HepG2 (cell line): Measurements from ENCODE around the gene PSMD3. TPM values are rescaled to one million over a fixed set of nuclear protein-coding genes. Genes with fewer than 3 reads are reported as not detected.

Source experiments
- BHLHE40 ChIP-seq: IDR thresholded peaks from 2 replicates; pipeline ENCODE4 v1.6.1; 2011; ENCODE audit warnings: low read length, improper control_type of control experiment
- HMG20A ChIP-seq: IDR thresholded peaks from 2 replicates; pipeline ENCODE4 v1.6.1; 2016; ENCODE audit warnings: borderline replicate concordance
- MXD4 ChIP-seq: IDR thresholded peaks from 2 replicates; pipeline ENCODE4 v1.6.1; 2016; ENCODE audit warnings: mild to moderate bottlenecking, missing biosample characterization, missing genetic modification reagents
- NKX3-1 ChIP-seq: sonication (generic); formaldehyde crosslinking; IDR thresholded peaks from 2 replicates; pipeline ENCODE4 v1.5.0; 2020; ENCODE audit warnings: missing genetic modification reagents
- PRMT3 ChIP-seq: sonication (generic); formaldehyde crosslinking; IDR thresholded peaks from 2 replicates; pipeline ENCODE4 v1.8.1; 2022; ENCODE audit warnings: low read depth, mild to moderate bottlenecking, moderate library complexity, missing genetic modification reagents, borderline replicate concordance
- RXRA ChIP-seq: sonication (generic); formaldehyde crosslinking; IDR thresholded peaks from 2 replicates; pipeline ENCODE4 v1.5.1; 2020; ENCODE audit warnings: missing genetic modification reagents
- SAP130 ChIP-seq: IDR thresholded peaks from 2 replicates; pipeline ENCODE4 v1.6.1; 2016; ENCODE audit warnings: low read depth
- SMYD3 ChIP-seq: sonication (generic); formaldehyde crosslinking; IDR thresholded peaks from 2 replicates; pipeline ENCODE4 v1.8.1; 2023; ENCODE audit warnings: mild to moderate bottlenecking, missing genetic modification reagents
- TCF12 ChIP-seq, 2 experiments: fragments of 450-650 bp in 1 of 2; sonication (generic) in 1 of 2; formaldehyde crosslinking in 1 of 2; IDR thresholded peaks; 2 replicates each; pipeline versions ENCODE4 v1.6.1 to v1.8.0; 2017 to 2022; ENCODE audit warnings: antibody characterized with exemption in 1 of 2, mild to moderate bottlenecking in 1 of 2, missing genetic modification reagents in 1 of 2, moderate library complexity in 1 of 2
- ZFP37 ChIP-seq: sonication (generic); formaldehyde crosslinking; IDR thresholded peaks from 2 replicates; pipeline ENCODE4 v1.4.0; 2020; ENCODE audit warnings: missing genetic modification reagents, borderline replicate concordance
- ZNF101 ChIP-seq: sonication (generic); formaldehyde crosslinking; IDR thresholded peaks from 2 replicates; pipeline ENCODE4 v1.4.0; 2020; ENCODE audit warnings: mild to moderate bottlenecking, low read depth, missing genetic modification reagents, borderline replicate concordance
- ZNF121 ChIP-seq: sonication (generic); formaldehyde crosslinking; IDR thresholded peaks from 2 replicates; pipeline ENCODE4 v1.5.0; 2020; ENCODE audit warnings: mild to moderate bottlenecking, missing genetic modification reagents
- ZNF136 ChIP-seq: sonication (generic); formaldehyde crosslinking; IDR thresholded peaks from 2 replicates; pipeline ENCODE4 v1.8.1; 2022; ENCODE audit warnings: low read depth, mild to moderate bottlenecking, moderate library complexity, missing genetic modification reagents
- ZNF256 ChIP-seq: sonication (generic); formaldehyde crosslinking; conservative IDR thresholded peaks from 2 replicates; pipeline ENCODE4 v1.4.0; 2020; ENCODE audit warnings: missing genetic modification reagents
- ZNF75D ChIP-seq: sonication (generic); formaldehyde crosslinking; IDR thresholded peaks from 2 replicates; pipeline ENCODE4 v1.8.1; 2023; ENCODE audit warnings: missing genetic modification reagents, mild to moderate bottlenecking, borderline replicate concordance
- polyA plus RNA-seq, 8 experiments: library from polyadenylated mRNA; depleted of rRNA in 3 of 8; stranded (reverse) in 7 of 8; unstranded in 1 of 8; fragments of >200 nt; fragmentation: Illumina TruSeq in 4 of 8; extraction: Trizol in 4 of 8; gene quantifications; 2 replicates each; pipeline versions ENCODE4 v1.2.1 to v1.2.3, GENCODE V29; 2011 to 2016; ENCODE audit warnings: low read depth in 4 of 8, missing spikeins in 1 of 8, mixed read lengths in 1 of 8; ENCODE audit not compliant: insufficient read depth in 1 of 8
- total RNA-seq, 5 experiments: library from RNA; depleted of rRNA; stranded (reverse); fragments of >200 nt; fragmentation: Illumina TruSeq; extraction: Trizol; gene quantifications; 2 replicates each; pipeline ENCODE4 v1.2.3, GENCODE V29; 2016; ENCODE audit warnings: low read depth in 1 of 5
- TF ChIP-seq, protein P1 (sequence below), 2 experiments: sonication (generic) in 1 of 2; formaldehyde crosslinking in 1 of 2; IDR thresholded peaks; 2 replicates each; pipeline versions ENCODE4 v1.6.1 to v1.9.0; 2014 to 2022; ENCODE audit warnings: antibody characterized with exemption in 1 of 2, borderline replicate concordance in 1 of 2, inconsistent platforms in 1 of 2, low read depth in 1 of 2, missing genetic modification reagents in 1 of 2
- TF ChIP-seq, protein P2 (sequence below): sonication (generic); formaldehyde crosslinking; IDR thresholded peaks from 2 replicates; pipeline ENCODE4 v1.8.0; 2022; ENCODE audit warnings: missing genetic modification reagents, mild to moderate bottlenecking, moderate library complexity, borderline replicate concordance
- TF ChIP-seq, protein P3 (sequence below): sonication (generic); formaldehyde crosslinking; IDR thresholded peaks from 2 replicates; pipeline ENCODE4 v1.8.1; 2022; ENCODE audit warnings: low read depth, mild to moderate bottlenecking, missing genetic modification reagents

PSMD3 gene
- total and polyA plus RNA-seq, 2 of the 13 experiments (the other 11 are each of a cell fraction or from before 2014, with no cell fraction given), result 97.4 to 146 TPM

DNA sequence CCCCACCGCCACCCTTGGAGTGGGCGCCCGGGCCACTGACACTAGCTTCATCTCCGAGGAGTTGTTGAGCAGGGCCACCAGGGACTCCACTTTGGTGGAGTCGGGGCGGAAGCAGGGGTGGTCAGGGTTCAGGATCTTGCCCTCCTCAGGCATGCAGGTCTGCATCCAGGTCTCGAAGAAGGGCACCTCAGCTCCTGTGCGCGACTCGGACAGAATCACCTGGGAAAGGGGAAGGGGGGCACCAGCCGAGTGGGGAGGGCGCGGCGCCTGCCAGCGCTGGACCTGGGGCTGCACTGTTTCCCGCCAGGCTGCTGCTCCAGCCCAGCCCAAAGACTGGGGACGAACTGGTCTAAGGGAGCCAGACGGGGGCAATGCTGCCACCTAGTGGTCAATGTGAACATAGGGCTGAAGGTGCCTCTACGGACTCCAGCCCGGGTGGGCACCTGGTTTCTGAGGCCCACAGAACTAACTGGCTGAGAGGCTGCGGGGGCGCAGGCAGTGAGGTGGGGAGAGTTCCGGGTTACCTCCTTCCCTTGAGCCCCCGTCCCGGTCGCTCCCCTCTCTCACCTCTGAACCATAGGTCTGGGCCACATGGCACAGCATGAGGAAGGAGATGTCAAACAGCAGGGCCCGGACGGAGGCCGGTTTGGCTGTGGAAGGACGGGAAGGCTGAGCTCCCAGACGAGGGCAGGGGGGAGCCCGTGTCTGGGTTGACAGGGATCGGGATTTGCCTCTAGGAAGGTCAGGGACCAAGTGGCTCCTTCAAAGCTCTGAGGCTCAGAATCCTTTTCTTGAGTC lies 46.4 kb downstream of the PSMD3 start (continued):
- TF ChIP-seq, protein P1, sequence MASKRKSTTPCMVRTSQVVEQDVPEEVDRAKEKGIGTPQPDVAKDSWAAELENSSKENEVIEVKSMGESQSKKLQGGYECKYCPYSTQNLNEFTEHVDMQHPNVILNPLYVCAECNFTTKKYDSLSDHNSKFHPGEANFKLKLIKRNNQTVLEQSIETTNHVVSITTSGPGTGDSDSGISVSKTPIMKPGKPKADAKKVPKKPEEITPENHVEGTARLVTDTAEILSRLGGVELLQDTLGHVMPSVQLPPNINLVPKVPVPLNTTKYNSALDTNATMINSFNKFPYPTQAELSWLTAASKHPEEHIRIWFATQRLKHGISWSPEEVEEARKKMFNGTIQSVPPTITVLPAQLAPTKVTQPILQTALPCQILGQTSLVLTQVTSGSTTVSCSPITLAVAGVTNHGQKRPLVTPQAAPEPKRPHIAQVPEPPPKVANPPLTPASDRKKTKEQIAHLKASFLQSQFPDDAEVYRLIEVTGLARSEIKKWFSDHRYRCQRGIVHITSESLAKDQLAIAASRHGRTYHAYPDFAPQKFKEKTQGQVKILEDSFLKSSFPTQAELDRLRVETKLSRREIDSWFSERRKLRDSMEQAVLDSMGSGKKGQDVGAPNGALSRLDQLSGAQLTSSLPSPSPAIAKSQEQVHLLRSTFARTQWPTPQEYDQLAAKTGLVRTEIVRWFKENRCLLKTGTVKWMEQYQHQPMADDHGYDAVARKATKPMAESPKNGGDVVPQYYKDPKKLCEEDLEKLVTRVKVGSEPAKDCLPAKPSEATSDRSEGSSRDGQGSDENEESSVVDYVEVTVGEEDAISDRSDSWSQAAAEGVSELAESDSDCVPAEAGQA (IDR thresholded peaks at IDR 0.05; ENCODE audit: low read depth), result no peak
- TF ChIP-seq, protein P1 (CRISPR knock-in tag; IDR thresholded peaks at IDR 0.05; ENCODE audit: borderline replicate concordance), result no peak
- TF ChIP-seq ZNF121 (CRISPR knock-in tag) (no peak), PRMT3 (no peak), SAP130 (0 out of 2 replicates have a peak, but pooled peaks have one; percentile 18), ZNF75D (CRISPR knock-in tag) (no peak), ZNF136 (no peak), BHLHE40 (no peak), HMG20A (CRISPR knock-in tag) (no peak), ZNF101 (CRISPR knock-in tag) (no peak), SMYD3 (CRISPR knock-in tag) (no peak), ZNF256 (CRISPR knock-in tag) (no peak), RXRA (CRISPR knock-in tag) (peak; percentile 40; the same call in 1 of the 2 replicates), MXD4 (no peak), TCF12 (IDR thresholded peaks at IDR 0.05) (no peak), TCF12 (CRISPR knock-in tag; IDR thresholded peaks at IDR 0.05) (no peak), ZFP37 (CRISPR knock-in tag) (no peak), NKX3-1 (CRISPR knock-in tag) (no peak)
- TF ChIP-seq, protein P2, sequence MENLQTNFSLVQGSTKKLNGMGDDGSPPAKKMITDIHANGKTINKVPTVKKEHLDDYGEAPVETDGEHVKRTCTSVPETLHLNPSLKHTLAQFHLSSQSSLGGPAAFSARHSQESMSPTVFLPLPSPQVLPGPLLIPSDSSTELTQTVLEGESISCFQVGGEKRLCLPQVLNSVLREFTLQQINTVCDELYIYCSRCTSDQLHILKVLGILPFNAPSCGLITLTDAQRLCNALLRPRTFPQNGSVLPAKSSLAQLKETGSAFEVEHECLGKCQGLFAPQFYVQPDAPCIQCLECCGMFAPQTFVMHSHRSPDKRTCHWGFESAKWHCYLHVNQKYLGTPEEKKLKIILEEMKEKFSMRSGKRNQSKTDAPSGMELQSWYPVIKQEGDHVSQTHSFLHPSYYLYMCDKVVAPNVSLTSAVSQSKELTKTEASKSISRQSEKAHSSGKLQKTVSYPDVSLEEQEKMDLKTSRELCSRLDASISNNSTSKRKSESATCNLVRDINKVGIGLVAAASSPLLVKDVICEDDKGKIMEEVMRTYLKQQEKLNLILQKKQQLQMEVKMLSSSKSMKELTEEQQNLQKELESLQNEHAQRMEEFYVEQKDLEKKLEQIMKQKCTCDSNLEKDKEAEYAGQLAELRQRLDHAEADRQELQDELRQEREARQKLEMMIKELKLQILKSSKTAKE (CRISPR knock-in tag), result no peak
- TF ChIP-seq, protein P3, sequence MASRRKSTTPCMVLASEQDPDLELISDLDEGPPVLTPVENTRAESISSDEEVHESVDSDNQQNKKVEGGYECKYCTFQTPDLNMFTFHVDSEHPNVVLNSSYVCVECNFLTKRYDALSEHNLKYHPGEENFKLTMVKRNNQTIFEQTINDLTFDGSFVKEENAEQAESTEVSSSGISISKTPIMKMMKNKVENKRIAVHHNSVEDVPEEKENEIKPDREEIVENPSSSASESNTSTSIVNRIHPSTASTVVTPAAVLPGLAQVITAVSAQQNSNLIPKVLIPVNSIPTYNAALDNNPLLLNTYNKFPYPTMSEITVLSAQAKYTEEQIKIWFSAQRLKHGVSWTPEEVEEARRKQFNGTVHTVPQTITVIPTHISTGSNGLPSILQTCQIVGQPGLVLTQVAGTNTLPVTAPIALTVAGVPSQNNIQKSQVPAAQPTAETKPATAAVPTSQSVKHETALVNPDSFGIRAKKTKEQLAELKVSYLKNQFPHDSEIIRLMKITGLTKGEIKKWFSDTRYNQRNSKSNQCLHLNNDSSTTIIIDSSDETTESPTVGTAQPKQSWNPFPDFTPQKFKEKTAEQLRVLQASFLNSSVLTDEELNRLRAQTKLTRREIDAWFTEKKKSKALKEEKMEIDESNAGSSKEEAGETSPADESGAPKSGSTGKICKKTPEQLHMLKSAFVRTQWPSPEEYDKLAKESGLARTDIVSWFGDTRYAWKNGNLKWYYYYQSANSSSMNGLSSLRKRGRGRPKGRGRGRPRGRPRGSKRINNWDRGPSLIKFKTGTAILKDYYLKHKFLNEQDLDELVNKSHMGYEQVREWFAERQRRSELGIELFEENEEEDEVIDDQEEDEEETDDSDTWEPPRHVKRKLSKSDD, result no peak
